H9 (cell line): Measurements from ENCODE around the gene IGSF11. TPM values are rescaled to one million over a fixed set of nuclear protein-coding genes. Genes with fewer than 3 reads are reported as not detected.

Experiments used
- DNase-seq: peaks from one replicate; pipeline ENCODE4 v3.0.0-alpha.2; 2017
- H2AFZ ChIP-seq: one replicate; pipeline ENCODE4 v1.6.1; 2013; ENCODE audit warnings: mild to moderate bottlenecking, low read length, control low read depth, moderate library complexity
- H2AK5ac ChIP-seq: 2 replicates; pipeline ENCODE4 v1.6.1; 2013; ENCODE audit warnings: low read length, control low read depth, mixed read lengths; ENCODE audit not compliant: insufficient read length
- H2BK120ac ChIP-seq: one replicate; pipeline ENCODE4 v1.6.1; 2013; ENCODE audit warnings: low read depth, mild to moderate bottlenecking, low read length, control low read depth, inconsistent platforms; ENCODE audit not compliant: poor library complexity, severe bottlenecking
- H2BK12ac ChIP-seq: 2 replicates; pipeline ENCODE4 v1.6.1; 2013; ENCODE audit warnings: low read length, control low read depth, mixed read lengths, low read depth; ENCODE audit not compliant: insufficient read length
- H2BK15ac ChIP-seq: 2 replicates; pipeline ENCODE4 v1.6.1; 2013; ENCODE audit warnings: low read depth, low read length, control low read depth
- H2BK20ac ChIP-seq: one replicate; pipeline ENCODE4 v1.6.1; 2013; ENCODE audit warnings: low read depth, mild to moderate bottlenecking, low read length, control low read depth, inconsistent platforms; ENCODE audit not compliant: poor library complexity, severe bottlenecking
- H2BK5ac ChIP-seq: 2 replicates; pipeline ENCODE4 v1.6.1; 2013; ENCODE audit warnings: low read length, control low read depth, mixed read lengths; ENCODE audit not compliant: insufficient read length
- H3K14ac ChIP-seq: 2 replicates; pipeline ENCODE4 v1.6.1; 2013; ENCODE audit warnings: low read length, control low read depth; ENCODE audit not compliant: insufficient read depth
- H3K18ac ChIP-seq: 2 replicates; pipeline ENCODE4 v1.6.1; 2013; ENCODE audit warnings: low read depth, mild to moderate bottlenecking, mixed read lengths, low read length, control low read depth; ENCODE audit not compliant: insufficient read length
- H3K23ac ChIP-seq: 2 replicates; pipeline ENCODE4 v1.6.1; 2013; ENCODE audit warnings: low read length, control low read depth, mixed read lengths, low read depth; ENCODE audit not compliant: insufficient read length
- H3K23me2 ChIP-seq: 2 replicates; pipeline ENCODE4 v1.6.1; 2013; ENCODE audit warnings: low read depth, mild to moderate bottlenecking, mixed read lengths, low read length, control low read depth; ENCODE audit not compliant: insufficient read length, poor library complexity, severe bottlenecking
- H3K27ac ChIP-seq: 2 replicates; pipeline ENCODE4 v1.5.1; 2013; ENCODE audit warnings: low read length, control low read depth, mixed read lengths, low read depth; ENCODE audit not compliant: insufficient read length
- H3K27me3 ChIP-seq: 2 replicates; pipeline ENCODE4 v1.6.1; 2013; ENCODE audit warnings: low read length, control low read depth, inconsistent platforms; ENCODE audit not compliant: insufficient read depth
- H3K4ac ChIP-seq: 2 replicates; pipeline ENCODE4 v1.6.1; 2013; ENCODE audit warnings: low read depth, mild to moderate bottlenecking, control low read depth, inconsistent platforms, low read length, moderate library complexity
- H3K4me1 ChIP-seq: 2 replicates; pipeline ENCODE4 v1.6.1; 2013; ENCODE audit warnings: low read length, control low read depth, inconsistent platforms; ENCODE audit not compliant: insufficient read depth
- H3K4me2 ChIP-seq: 2 replicates; pipeline ENCODE4 v1.6.1; 2013; ENCODE audit warnings: low read length, control low read depth, mixed read lengths; ENCODE audit not compliant: insufficient read length, insufficient read depth
- H3K56ac ChIP-seq: 2 replicates; pipeline ENCODE4 v1.6.1; 2013; ENCODE audit warnings: low read depth, mild to moderate bottlenecking, mixed read lengths, low read length, control low read depth; ENCODE audit not compliant: insufficient read length
- H3K79me1 ChIP-seq: 2 replicates; pipeline ENCODE4 v1.6.1; 2013; ENCODE audit warnings: low read depth, mild to moderate bottlenecking, moderate library complexity, low read length, control low read depth, inconsistent platforms; ENCODE audit not compliant: insufficient read depth, poor library complexity, severe bottlenecking
- H3K79me2 ChIP-seq: 2 replicates; pipeline ENCODE4 v1.6.1; 2013; ENCODE audit warnings: low read length, control low read depth, inconsistent platforms; ENCODE audit not compliant: insufficient read depth
- H3K9ac ChIP-seq: 2 replicates; pipeline ENCODE4 v1.6.1; 2013; ENCODE audit warnings: low read length, control low read depth, mixed read lengths; ENCODE audit not compliant: insufficient read length; ENCODE audit errors: extremely low read depth
- H3K9me3 ChIP-seq: one replicate; pipeline ENCODE4 v1.6.1; 2013; ENCODE audit warnings: low read depth, low read length, inconsistent platforms; ENCODE audit not compliant: control insufficient read depth
- H3T11ph ChIP-seq: one replicate; pipeline ENCODE4 v1.6.1; 2013; ENCODE audit warnings: mild to moderate bottlenecking, low read length, control low read depth, inconsistent platforms
- H4K20me1 ChIP-seq: one replicate; pipeline ENCODE4 v1.6.1; 2013; ENCODE audit not compliant: control insufficient read depth, insufficient read length, insufficient read depth
- H4K5ac ChIP-seq: 2 replicates; pipeline ENCODE4 v1.6.1; 2013; ENCODE audit warnings: low read depth, mild to moderate bottlenecking, mixed read lengths, low read length, control low read depth; ENCODE audit not compliant: insufficient read length
- H4K8ac ChIP-seq: replicated peaks from 2 replicates; pipeline ENCODE4 v1.6.1; 2013; ENCODE audit warnings: low read length, control low read depth, mixed read lengths, low read depth; ENCODE audit not compliant: insufficient read length
- H4K91ac ChIP-seq: 2 replicates; pipeline ENCODE4 v1.6.1; 2013; ENCODE audit warnings: low read depth, mild to moderate bottlenecking, moderate library complexity, mixed read lengths, low read length, control low read depth; ENCODE audit not compliant: insufficient read length
- H3K27ac Mint-ChIP-seq, 3 experiments: 2 replicates in 2 of 3; 3 replicates in 1 of 3; pipeline ENCODE4 v1.8.0; 2020 to 2021; ENCODE audit warnings: mixed read lengths in 3 of 3, mild to moderate bottlenecking in 1 of 3, moderate library complexity in 1 of 3
- H3K27me3 Mint-ChIP-seq: 2 replicates; pipeline ENCODE4 v1.8.0; 2021; ENCODE audit warnings: low read depth, mild to moderate bottlenecking, moderate library complexity, mixed read lengths
- H3K36me3 Mint-ChIP-seq, 3 experiments: 2 replicates in 2 of 3; 3 replicates in 1 of 3; pipeline ENCODE4 v1.8.0; 2020 to 2021; ENCODE audit warnings: low read depth in 3 of 3, mixed read lengths in 3 of 3; ENCODE audit not compliant: insufficient read depth in 1 of 3
- H3K4me1 Mint-ChIP-seq, 2 experiments: 2 replicates each; pipeline ENCODE4 v1.8.0; 2020; ENCODE audit warnings: mixed read lengths in 2 of 2
- H3K4me3 Mint-ChIP-seq, 2 experiments: 2 replicates in 1 of 2; 3 replicates in 1 of 2; pipeline ENCODE4 v1.8.0; 2020 to 2021; ENCODE audit warnings: mild to moderate bottlenecking in 2 of 2, mixed read lengths in 2 of 2, moderate library complexity in 1 of 2
- H3K9me3 Mint-ChIP-seq, 2 experiments: 2 replicates in 1 of 2; 3 replicates in 1 of 2; pipeline ENCODE4 v1.8.0; 2020; ENCODE audit warnings: mild to moderate bottlenecking in 2 of 2, mixed read lengths in 2 of 2, moderate library complexity in 1 of 2
- CTCF ChIP-seq: fragments of 200-600 bp; sonication (generic); conservative IDR thresholded peaks from 3 replicates; pipeline ENCODE4 v1.8.0; 2021; ENCODE audit warnings: antibody characterized with exemption, mild to moderate bottlenecking
- WGBS: extraction: QIAGEN DNeasy Blood & Tissue Kit; methylation state at CpG from one replicate; pipeline ENCODE4 v1.1.7; 2013; ENCODE audit warnings: missing lambda C conversion rate, low lambda C conversion rate, mixed read lengths; ENCODE audit not compliant: insufficient read length; ENCODE audit errors: extremely low coverage; 5-methylcytosine and 5-hydroxymethylcytosine counted together
- total RNA-seq: library from RNA; stranded (reverse); gene quantifications from 2 replicates; pipeline ENCODE4 v1.2.1, GENCODE V29; 2021

Gene IGSF11
- total RNA-seq, 1 experiment from 2014 or later: 1.6 TPM

GRCh38 chr3:118890206-118890605 is 144.4 kb downstream of the IGSF11 start:
- H2AFZ ChIP-seq: no peak overlapping the region

More at GRCh38 chr3:118890206-118890605, 144.4 kb downstream of the IGSF11 start:
- Mint-ChIP-seq H3K9me3 (no peaks in the 10 kb centered on the region), H3K4me3 (no peak overlapping the region), H3K36me3 (no peaks in the 10 kb centered on the region), H3K27me3 (no peaks in the 10 kb centered on the region), H3K27ac (no peak overlapping the region), H3K4me1 (no peaks in the 10 kb centered on the region)
- WGBS: no CpG with 5 or more reads among the region's 2 CpGs
- Histone ChIP-seq H2BK15ac (no peak overlapping the region), H3K23ac (no peak overlapping the region), H3K9me3 (no peaks in the 10 kb centered on the region), H3K4me2 (no peak overlapping the region), H3K79me2 (no peaks in the 10 kb centered on the region), H4K20me1 (no peaks in the 10 kb centered on the region), H2BK12ac (no peak overlapping the region), H3K14ac (no peak overlapping the region), H3K79me1 (no peaks in the 10 kb centered on the region), H3K23me2 (no peaks in the 10 kb centered on the region), H3K4ac (no peak overlapping the region), H2BK5ac (no peak overlapping the region), H3K9ac (no peak overlapping the region), H2BK20ac (no peak overlapping the region), H4K5ac (no peak overlapping the region), H3K18ac (no peak overlapping the region), H3K4me1 (no peaks in the 10 kb centered on the region), H3K27ac (no peak overlapping the region), H4K8ac (no peak overlapping the region), H2AK5ac (no peak overlapping the region), H4K91ac (no peak overlapping the region), H2BK120ac (no peak overlapping the region), H3T11ph (no peak overlapping the region), H3K56ac (no peak overlapping the region), H3K27me3 (no peaks in the 10 kb centered on the region)
- TF ChIP-seq CTCF: no peak
- no peak for DNase-seq
